Stimulated activated CD4-positive, alpha-beta T cell treated with anti-CD3 and anti-CD28 coated beads, Interleukin-2, amount 100 ng/mL, for 4 hours (primary cell): ENCODE results near the gene POU4F2.
"Not testable (repeated sequence)": the region's sequence is repeated elsewhere in the genome, so short reads cannot be mapped to it uniquely, and the experiment has no call there.

ENCODE experiments used
- DNase-seq: peaks from one replicate; pipeline ENCODE4 v3.0.0-alpha.2; 2020; ENCODE audit warnings: low read depth

The POU4F2 gene

GRCh38 chr4:146654687-146655520, 16.2 kb downstream of the POU4F2 start:
- DNase-seq, result no peak

- no peak for DNase-seq
These were observed 16.8 kb downstream of the POU4F2 start for GRCh38 chr4:146655521-146655856.

DNA sequence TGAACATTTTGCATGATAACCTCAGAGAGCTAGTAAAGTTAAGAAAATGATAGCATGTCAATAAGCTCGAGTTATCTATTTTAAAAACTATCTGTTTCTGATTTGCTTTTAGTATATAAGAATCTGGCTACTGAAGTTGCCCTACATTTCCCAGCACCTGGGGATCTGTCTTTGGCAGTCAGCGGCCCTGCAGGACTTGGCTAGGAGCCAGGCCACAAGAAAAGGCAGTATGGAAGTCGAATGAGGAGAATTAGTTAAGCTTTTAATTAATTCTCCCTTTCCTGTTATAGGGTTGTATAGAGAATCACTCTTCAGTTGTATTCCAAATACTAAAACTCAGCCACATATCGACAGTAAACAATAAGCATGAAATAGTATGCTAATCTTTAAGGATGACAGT, 22.7 kb downstream of the POU4F2 start:
- no peak for DNase-seq

DNA sequence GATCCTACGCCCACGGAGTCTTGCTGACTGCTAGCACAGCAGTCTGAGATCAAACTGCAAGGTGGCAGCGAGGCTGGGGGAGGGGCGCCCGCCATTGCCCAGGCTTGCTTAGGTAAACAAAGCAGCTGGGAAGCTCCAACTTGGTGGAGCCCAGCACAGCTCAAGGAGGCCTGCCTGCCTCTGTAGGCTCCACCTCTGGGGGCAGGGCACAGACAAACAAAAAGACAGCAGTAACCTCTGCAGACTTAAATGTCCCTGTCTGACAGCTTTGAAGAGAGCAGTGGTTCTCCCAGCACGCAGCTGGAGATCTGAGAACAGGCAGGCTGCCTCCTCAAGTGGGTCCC, 25.2 kb downstream of the POU4F2 start:
- DNase-seq, result not testable (repeated sequence)

DNA sequence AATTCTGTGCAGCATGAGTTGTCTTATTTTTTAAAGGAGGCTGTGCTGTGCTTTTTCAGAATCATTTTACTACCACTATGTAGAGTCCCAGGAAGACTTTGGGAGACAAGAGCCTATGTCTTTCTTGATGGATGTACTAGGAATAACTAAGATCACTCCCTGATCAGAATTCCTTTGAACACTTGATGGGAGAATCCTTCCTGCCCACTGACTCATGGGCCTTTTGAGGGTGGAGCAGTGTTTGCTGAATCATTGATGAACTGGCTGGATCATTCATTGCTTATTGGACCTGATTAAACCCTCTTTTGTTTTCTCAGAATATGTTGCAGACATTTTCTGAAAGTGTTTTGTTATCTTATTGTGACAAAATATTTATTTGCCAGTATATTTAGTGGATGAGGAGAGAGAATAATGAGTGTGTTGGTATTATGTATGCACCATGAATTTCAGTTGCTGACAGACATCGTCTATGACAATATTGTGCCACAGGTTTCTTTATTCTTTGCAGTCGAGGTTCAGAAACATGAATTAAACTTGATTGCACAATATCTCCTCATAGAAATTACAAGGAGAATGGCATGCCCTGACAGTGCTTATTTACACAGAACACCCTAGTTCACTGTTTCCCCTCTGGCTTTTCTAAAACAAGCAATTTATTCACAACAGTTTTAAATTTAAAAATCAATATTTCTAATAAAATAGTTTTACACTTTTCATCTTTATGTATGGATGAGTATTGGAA, 36.3 kb downstream of the POU4F2 start:
- no peak for DNase-seq
